GM12878 (cell line): ENCODE data around the gene DBN1. TPM values are rescaled to one million over a fixed set of nuclear protein-coding genes. Genes with fewer than 3 reads are reported as not detected.

Source experiments
- ATAC-seq: fragments of 200-7000 bp; cut with Tn5 transposase; 3 replicates; pipeline ENCODE4 v1.9.1; 2020; ENCODE audit warnings: mild to moderate bottlenecking, moderate library complexity
- BruUV-seq: library from RNA; stranded (reverse); fragments of 400-500 nt; replicated peaks from 2 replicates; lab custom pipeline; 2021; lab: Mats Ljungman, UMichigan
- CTCF ChIA-PET: fragments of 300-600 bp; sonication (Branson Sonifier 250); formaldehyde crosslinking; extraction: SDS; loops from one replicate; lab custom pipeline; 2021; ENCODE audit warnings: inconsistent platforms; lab: Yijun Ruan, JAX
- POLR2A ChIA-PET: fragments of 350-600 bp; formaldehyde crosslinking; extraction: SDS; loops from one replicate; lab custom pipeline; 2021; ENCODE audit warnings: inconsistent platforms; lab: Charles Lee
- RAD21 ChIA-PET: fragments of 300-600 bp; sonication (Branson Sonifier 250); formaldehyde crosslinking; loops from one replicate; lab custom pipeline; 2023; ENCODE audit warnings: antibody characterized with exemption; ENCODE audit not compliant: unreplicated experiment; lab: Charles Lee
- SMC1A ChIA-PET: fragments of 300-600 bp; sonication (Branson Sonifier 250); formaldehyde crosslinking; loops from one replicate; lab custom pipeline; 2023; ENCODE audit not compliant: unreplicated experiment, uncharacterized antibody; lab: Charles Lee
- DNase-seq: peaks from one replicate; pipeline ENCODE4 v3.0.0-alpha.2; 2011; ENCODE audit warnings: low read depth, low spot score
- FAIRE-seq: peaks from 3 replicates; lab custom pipeline; 2011; peaks lifted over from hg19 to GRCh38; lab: Jason Lieb, UNC
- H2AFZ ChIP-seq: 2 replicates; pipeline ENCODE4 v1.6.0; 2011; ENCODE audit warnings: low read depth, low read length, control low read depth; ENCODE audit not compliant: control insufficient read depth
- H3K27ac ChIP-seq: 2 replicates; pipeline ENCODE4 v1.5.1; 2011; ENCODE audit warnings: control low read depth; ENCODE audit not compliant: control insufficient read depth, insufficient read depth
- H3K27me3 ChIP-seq, 2 experiments: replicated peaks in 1 of 2; 2 replicates each; pipeline versions ENCODE4 v1.6.0 to v1.6.1; 2011; ENCODE audit warnings: low read length in 1 of 2; ENCODE audit not compliant: control insufficient read depth in 2 of 2, insufficient read depth in 2 of 2
- H3K36me3 ChIP-seq, 2 experiments: 2 replicates each; pipeline ENCODE4 v1.5.1; 2011; ENCODE audit warnings: low read length in 1 of 2; ENCODE audit not compliant: control insufficient read depth in 2 of 2, insufficient read depth in 2 of 2
- H3K4me1 ChIP-seq: 2 replicates; pipeline ENCODE4 v1.6.1; 2011; ENCODE audit warnings: mild to moderate bottlenecking, low read length, moderate library complexity, mixed read lengths; ENCODE audit not compliant: control insufficient read depth, insufficient read depth
- H3K4me2 ChIP-seq: 2 replicates; pipeline ENCODE4 v1.6.0; 2011; ENCODE audit warnings: control low read depth; ENCODE audit not compliant: control insufficient read depth, insufficient read depth
- H3K4me3 ChIP-seq: fragments of 200-600 bp; sonication (generic); 2 replicates; pipeline ENCODE4 v1.5.1; 2016
- H3K79me2 ChIP-seq: 2 replicates; pipeline ENCODE4 v1.6.0; 2011; ENCODE audit warnings: low read length; ENCODE audit not compliant: control insufficient read depth, insufficient read depth
- H3K9ac ChIP-seq: 2 replicates; pipeline ENCODE4 v1.8.0; 2011; ENCODE audit warnings: low read length, control low read depth, mixed read lengths; ENCODE audit not compliant: control insufficient read depth, insufficient read depth
- H3K9me3 ChIP-seq: replicated peaks from 3 replicates; pipeline ENCODE4 v1.5.1; 2011; ENCODE audit warnings: mild to moderate bottlenecking, low read length; ENCODE audit not compliant: control insufficient read depth, insufficient read depth
- H4K20me1 ChIP-seq: 2 replicates; pipeline ENCODE4 v1.6.0; 2011; ENCODE audit not compliant: control insufficient read depth, insufficient read depth
- ATF3 ChIP-seq: IDR thresholded peaks from 2 replicates; pipeline ENCODE4 v1.6.1; 2011; ENCODE audit warnings: low read depth, mild to moderate bottlenecking, low read length, moderate library complexity, borderline replicate concordance; ENCODE audit errors: extremely low read depth
- BACH1 ChIP-seq: fragments of 450-650 bp; IDR thresholded peaks from 2 replicates; pipeline ENCODE4 v1.6.1; 2017; ENCODE audit warnings: mild to moderate bottlenecking, borderline replicate concordance
- CBFB ChIP-seq: IDR thresholded peaks from 2 replicates; pipeline ENCODE4 v1.6.1; 2016; ENCODE audit warnings: antibody characterized with exemption, low read depth
- CBX3 ChIP-seq: fragments of 200-600 bp; sonication (generic); IDR thresholded peaks from 2 replicates; pipeline ENCODE4 v1.6.1; 2016; ENCODE audit warnings: low read depth, borderline replicate concordance
- CBX5 ChIP-seq: sonication (generic); IDR thresholded peaks from 2 replicates; pipeline ENCODE4 v1.6.1; 2016; ENCODE audit warnings: low read depth, moderate library complexity, mild to moderate bottlenecking, inconsistent platforms
- KDM1A ChIP-seq: fragments of 200-600 bp; sonication (generic); IDR thresholded peaks from 2 replicates; pipeline ENCODE4 v1.6.1; 2016; ENCODE audit warnings: borderline replicate concordance
- MEF2A ChIP-seq: IDR thresholded peaks from 2 replicates; pipeline ENCODE4 v1.6.1; 2011; ENCODE audit warnings: low read depth, mild to moderate bottlenecking, low read length, moderate library complexity; ENCODE audit not compliant: insufficient read depth
- NR2C1 ChIP-seq: fragments of 450-650 bp; IDR thresholded peaks from 2 replicates; pipeline ENCODE4 v1.6.1; 2017; ENCODE audit warnings: antibody characterized with exemption, mild to moderate bottlenecking, moderate library complexity
- POLR2A ChIP-seq: IDR thresholded peaks from 2 replicates; pipeline ENCODE4 v1.6.1; 2011; ENCODE audit warnings: low read depth, mild to moderate bottlenecking, low read length
- POLR2AphosphoS5 ChIP-seq: IDR thresholded peaks from 2 replicates; pipeline ENCODE4 v1.6.1; 2011; ENCODE audit warnings: mild to moderate bottlenecking, low read length, inconsistent platforms
- RB1 ChIP-seq: fragments of 450-650 bp; formaldehyde crosslinking; IDR thresholded peaks from 2 replicates; pipeline ENCODE4 v1.6.1; 2017; ENCODE audit warnings: mild to moderate bottlenecking, borderline replicate concordance
- SPI1 ChIP-seq: IDR thresholded peaks from 2 replicates; pipeline ENCODE4 v1.6.1; 2011; ENCODE audit warnings: low read depth, mild to moderate bottlenecking, low read length, moderate library complexity, borderline replicate concordance; ENCODE audit not compliant: insufficient read depth
- WRNIP1 ChIP-seq: IDR thresholded peaks from 2 replicates; pipeline ENCODE4 v1.6.1; 2011; ENCODE audit warnings: low read depth, low read length, improper control_type of control experiment, borderline replicate concordance
- ZNF207 ChIP-seq: fragments of 450-650 bp; IDR thresholded peaks from 2 replicates; pipeline ENCODE4 v1.6.1; 2014; ENCODE audit warnings: antibody characterized with exemption, mild to moderate bottlenecking, borderline replicate concordance
- WGBS: methylation state at CpG from one replicate; pipeline ENCODE4 v1.1.6; 2016; ENCODE audit warnings: low lambda C conversion rate; ENCODE audit not compliant: insufficient replicate concordance, insufficient coverage; ENCODE audit errors: missing lambda C conversion rate; 5-methylcytosine and 5-hydroxymethylcytosine counted together
- in situ Hi-C: fragments of 300-500 bp; cut with MboI; formaldehyde crosslinking; loops from 9 replicates; pipeline ENCODE4 v1.14.3; 2018; ENCODE audit warnings: mixed read lengths
- intact Hi-C: fragments of 100-400 bp; cut with micrococcal nuclease; formaldehyde crosslinking; loops from one replicate; pipeline ENCODE4 v1.14.2; 2022; ENCODE audit not compliant: unreplicated experiment
- polyA plus RNA-seq, 11 experiments: library from polyadenylated mRNA; depleted of rRNA in 4 of 11; unstranded in 6 of 11; stranded (reverse) in 5 of 11; fragments of >200 nt; fragmentation: Nextera tagmentation in 4 of 11; fragmentation: Illumina TruSeq in 1 of 11; extraction: Ambion mirVana in 4 of 11; extraction: Trizol in 1 of 11; gene quantifications; 1 replicate in 1 of 11; 2 replicates in 10 of 11; pipeline versions ENCODE4 v1.2.1 to v1.2.3, GENCODE V29; 2011 to 2016; ENCODE audit warnings: inconsistent platforms in 2 of 11, missing spikeins in 2 of 11, low read depth in 1 of 11
- total RNA-seq, 4 experiments: library from RNA; depleted of rRNA in 3 of 4; stranded (reverse); fragments of >200 nt in 3 of 4; fragmentation: Illumina TruSeq in 1 of 4; extraction: Trizol in 1 of 4; gene quantifications; 2 replicates each; pipeline versions ENCODE4 v1.2.1 to v1.2.3, GENCODE V29; 2013 to 2021
- TF ChIP-seq, protein P1 (sequence below): fragments of 450-650 bp; IDR thresholded peaks from 2 replicates; pipeline ENCODE4 v1.6.1; 2018; ENCODE audit warnings: mild to moderate bottlenecking, low read depth, moderate library complexity; ENCODE audit not compliant: partially characterized antibody
- TF ChIP-seq, protein P2 (sequence below): IDR thresholded peaks from 2 replicates; pipeline ENCODE4 v1.6.1; 2012; ENCODE audit warnings: low read depth, low read length, improper control_type of control experiment

Gene DBN1
- total and polyA plus RNA-seq, 10 of the 15 experiments (the other 5 are each of a cell fraction or from before 2014, with no cell fraction given) = 0.18 to 81.0 (median 27.9) TPM

DNA sequence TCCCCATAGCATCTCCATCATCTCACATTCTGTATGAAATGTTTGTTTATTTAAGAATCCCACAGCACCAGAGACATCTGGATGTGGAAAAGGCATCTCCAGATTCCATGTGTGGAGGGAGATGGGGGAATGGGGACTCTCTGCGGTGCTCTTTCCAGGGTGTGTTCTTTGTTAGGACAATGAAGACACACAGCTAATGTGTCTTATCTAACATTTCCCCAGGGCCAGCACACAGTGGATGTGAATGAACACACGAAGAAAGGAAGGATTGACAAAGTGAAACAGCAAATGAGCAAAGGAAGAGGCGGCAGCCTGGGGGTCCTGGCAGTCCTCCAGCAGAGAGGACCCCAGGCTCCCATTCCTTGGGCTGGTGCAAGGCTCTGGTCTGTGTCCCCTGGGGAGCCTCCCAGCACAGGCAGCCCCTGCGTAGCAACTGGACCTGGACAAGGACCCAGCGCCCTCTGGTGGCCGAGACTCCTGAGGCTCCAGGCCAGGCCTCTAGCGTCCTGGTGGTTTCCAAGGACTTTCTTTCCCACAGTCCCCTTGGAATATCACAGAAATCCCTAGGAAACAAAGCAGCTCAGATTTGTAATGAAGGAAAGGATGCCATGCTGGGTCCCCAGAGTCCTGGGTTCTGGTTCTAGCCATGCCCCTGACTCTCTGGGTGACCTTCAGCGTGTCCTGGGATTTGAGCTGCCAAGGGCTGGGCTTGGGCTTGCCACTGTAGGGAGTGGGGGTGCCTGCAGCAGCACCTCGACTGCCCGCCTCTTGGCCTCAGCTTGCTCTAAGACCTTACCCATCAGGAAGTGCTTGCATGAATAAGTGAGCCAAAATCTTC is 27.5 kb upstream of the DBN1 start:
- in situ Hi-C loops (no loop called here), intact Hi-C loops (loop anchor here (1.0 to 10.0 kb wide), 4 partner anchors 44 to 386 kb away; partner anchors contain the start of gene MXD3)
- Histone ChIP-seq H3K79me2 (peaks cover 3% of the 10 kb centered on the region), H3K36me3 (peaks cover 7 to 19% of the 10 kb centered on the region in 2 experiments; a peak in 2 of 4 replicates), H3K27me3 (no peaks in the 10 kb centered on the region; a peak in 1 of 4 replicates), H2AFZ (no peak overlapping the region), H3K9me3 (no peaks in the 10 kb centered on the region), H4K20me1 (no peaks in the 10 kb centered on the region), H3K27ac (peak overlapping the region; percentile 81), H3K9ac (no peak overlapping the region), H3K4me1 (peaks cover 36% of the 10 kb centered on the region), H3K4me3 (no peak overlapping the region), H3K4me2 (peak overlapping the region; percentile 81; the same call in 1 of the 2 replicates)
- no TSS peak for BruUV-seq
- FAIRE-seq (peak; percentile 87), DNase-seq (no peak), ATAC-seq (peak; percentile 61)
- ChIA-PET POLR2A (interaction anchor here (0.6 to 1.9 kb wide), 12 partner anchors 9 to 191 kb away, joined by 3 to 12 read pairs (median 4); partner anchors contain the start of gene DOK3), CTCF (interaction anchor here (0.6 to 4.6 kb wide), 36 partner anchors 8 to 360 kb away, joined by 3 to 72 read pairs (median 5); partner anchors contain the start of genes B4GALT7, DDX41, DOK3 and F12), SMC1A (interaction anchor here (0.6 to 3.3 kb wide), 15 partner anchors 22 to 566 kb away, joined by 3 to 23 read pairs (median 5); no protein-coding TSS in a partner anchor), RAD21 (interaction anchor here (0.7 to 4.5 kb wide), 16 partner anchors 8 to 191 kb away, joined by 3 to 40 read pairs (median 4); partner anchors contain the start of genes DOK3, FAM193B and GRK6)
- 12% methylated on average over 10 of the region's 10 CpGs for WGBS
- TF ChIP-seq MEF2A = no peak
- 0 out of 2 replicates have a peak, but pooled peaks have one; percentile 41 for TF ChIP-seq CBFB
- no peak for TF ChIP-seq CBX5
- peak; percentile 50; the same call in 1 of the 2 replicates for TF ChIP-seq POLR2A
- TF ChIP-seq, protein P1, sequence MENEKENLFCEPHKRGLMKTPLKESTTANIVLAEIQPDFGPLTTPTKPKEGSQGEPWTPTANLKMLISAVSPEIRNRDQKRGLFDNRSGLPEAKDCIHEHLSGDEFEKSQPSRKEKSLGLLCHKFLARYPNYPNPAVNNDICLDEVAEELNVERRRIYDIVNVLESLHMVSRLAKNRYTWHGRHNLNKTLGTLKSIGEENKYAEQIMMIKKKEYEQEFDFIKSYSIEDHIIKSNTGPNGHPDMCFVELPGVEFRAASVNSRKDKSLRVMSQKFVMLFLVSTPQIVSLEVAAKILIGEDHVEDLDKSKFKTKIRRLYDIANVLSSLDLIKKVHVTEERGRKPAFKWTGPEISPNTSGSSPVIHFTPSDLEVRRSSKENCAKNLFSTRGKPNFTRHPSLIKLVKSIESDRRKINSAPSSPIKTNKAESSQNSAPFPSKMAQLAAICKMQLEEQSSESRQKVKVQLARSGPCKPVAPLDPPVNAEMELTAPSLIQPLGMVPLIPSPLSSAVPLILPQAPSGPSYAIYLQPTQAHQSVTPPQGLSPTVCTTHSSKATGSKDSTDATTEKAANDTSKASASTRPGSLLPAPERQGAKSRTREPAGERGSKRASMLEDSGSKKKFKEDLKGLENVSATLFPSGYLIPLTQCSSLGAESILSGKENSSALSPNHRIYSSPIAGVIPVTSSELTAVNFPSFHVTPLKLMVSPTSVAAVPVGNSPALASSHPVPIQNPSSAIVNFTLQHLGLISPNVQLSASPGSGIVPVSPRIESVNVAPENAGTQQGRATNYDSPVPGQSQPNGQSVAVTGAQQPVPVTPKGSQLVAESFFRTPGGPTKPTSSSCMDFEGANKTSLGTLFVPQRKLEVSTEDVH = no peak
- no peak for TF ChIP-seq KDM1A
- TF ChIP-seq BACH1 = no peak
- no peak for TF ChIP-seq WRNIP1
- TF ChIP-seq, protein P2, sequence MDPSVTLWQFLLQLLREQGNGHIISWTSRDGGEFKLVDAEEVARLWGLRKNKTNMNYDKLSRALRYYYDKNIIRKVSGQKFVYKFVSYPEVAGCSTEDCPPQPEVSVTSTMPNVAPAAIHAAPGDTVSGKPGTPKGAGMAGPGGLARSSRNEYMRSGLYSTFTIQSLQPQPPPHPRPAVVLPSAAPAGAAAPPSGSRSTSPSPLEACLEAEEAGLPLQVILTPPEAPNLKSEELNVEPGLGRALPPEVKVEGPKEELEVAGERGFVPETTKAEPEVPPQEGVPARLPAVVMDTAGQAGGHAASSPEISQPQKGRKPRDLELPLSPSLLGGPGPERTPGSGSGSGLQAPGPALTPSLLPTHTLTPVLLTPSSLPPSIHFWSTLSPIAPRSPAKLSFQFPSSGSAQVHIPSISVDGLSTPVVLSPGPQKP = no peak
- TF ChIP-seq POLR2AphosphoS5 = peak; percentile 24; the same call in 1 of the 2 replicates
- TF ChIP-seq NR2C1 = no peak
- TF ChIP-seq SPI1 = no peak
- no peak for TF ChIP-seq ATF3
- TF ChIP-seq CBX3 = no peak
- no peak for TF ChIP-seq ZNF207
- peak; percentile 56; the same call in 1 of the 2 replicates for TF ChIP-seq RB1
